GM21576 (cell line): ENCODE measurements around the gene RNF149.
"Not testable (repeated sequence)": the region's sequence is repeated elsewhere in the genome, so short reads cannot be mapped to it uniquely, and the experiment has no call there.

Experiments used
- ATAC-seq: cut with Tn5 transposase; IDR thresholded peaks from one replicate; pipeline ENCODE4 v1.9.1; 2021; ENCODE audit warnings: mild to moderate bottlenecking, moderate library complexity; ENCODE audit not compliant: unreplicated experiment

RNF149 gene

GRCh38 chr2:101332885-101333766 lies 24.6 kb upstream of the RNF149 start:
- no peak for ATAC-seq

- no peak for ATAC-seq
These were observed 22.7 kb upstream of the RNF149 start for GRCh38 chr2:101331202-101331601.

GRCh38 chr2:101330253-101330933 lies 21.9 kb upstream of the RNF149 start:
- ATAC-seq = no peak

GRCh38 chr2:101329026-101329425 lies 20.5 kb upstream of the RNF149 start:
- ATAC-seq = no peak

GRCh38 chr2:101328474-101329007 lies 20.0 kb upstream of the RNF149 start:
- no peak for ATAC-seq

GRCh38 chr2:101327863-101328394 lies 19.4 kb upstream of the RNF149 start:
- ATAC-seq = no peak

GRCh38 chr2:101325425-101325824 lies 16.9 kb upstream of the RNF149 start:
- no peak for ATAC-seq

- ATAC-seq = not testable (repeated sequence)
These were observed 8.1 kb upstream of the RNF149 start for GRCh38 chr2:101316568-101316967.

- ATAC-seq = no peak
These were observed 3.2 kb upstream of the RNF149 start for GRCh38 chr2:101311696-101312017.

GRCh38 chr2:101310834-101311695 lies 2.6 kb upstream of the RNF149 start:
- ATAC-seq = no peak

- ATAC-seq = no peak
These were observed 1.8 kb upstream of the RNF149 start for GRCh38 chr2:101310090-101310833.

- peak; percentile 7 for ATAC-seq
These were observed 510 bp downstream of the RNF149 start for GRCh38 chr2:101307950-101308431.

- no peak for ATAC-seq
These were observed 998 bp downstream of the RNF149 start for GRCh38 chr2:101307503-101307902.

- ATAC-seq = no peak
These were observed 2.1 kb downstream of the RNF149 start for GRCh38 chr2:101306410-101306809.

- ATAC-seq = no peak
These were observed 2.9 kb downstream of the RNF149 start for GRCh38 chr2:101305492-101306078.

GRCh38 chr2:101305035-101305434 lies 3.5 kb downstream of the RNF149 start:
- no peak for ATAC-seq

GRCh38 chr2:101303688-101304087 lies 4.8 kb downstream of the RNF149 start:
- no peak for ATAC-seq

- ATAC-seq = no peak
These were observed 6.5 kb downstream of the RNF149 start for GRCh38 chr2:101302016-101302415.

- ATAC-seq = no peak
These were observed 7.7 kb downstream of the RNF149 start for GRCh38 chr2:101300836-101301235.

GRCh38 chr2:101300164-101300563 lies 8.3 kb downstream of the RNF149 start:
- ATAC-seq = no peak
